Gastrocnemius medialis (tissue), 4 donors: ENCODE measurements around the gene SLC12A6. TPM values are rescaled to one million over a fixed set of nuclear protein-coding genes. Genes with fewer than 3 reads are reported as not detected.

Experiments used
- ATAC-seq, 2 donors: fragments of 150-250 bp; one replicate each; pipeline ENCODE4 v1.9.1; 2016
- DNase-seq, 2 donors: peaks; one replicate each; pipeline ENCODE4 v3.0.0-alpha.2; 2019
- H3K27ac ChIP-seq, 4 donors: fragments of 200-600 bp; sonication (generic); 1 replicate in 1 of 4; 2 replicates in 3 of 4; pipeline ENCODE4 v1.5.1; 2016 to 2018; ENCODE audit warnings: mild to moderate bottlenecking in 2 of 4, moderate library complexity in 1 of 4
- H3K27me3 ChIP-seq, 3 donors: fragments of 200-600 bp; sonication (generic) in 2 of 3; 1 replicate in 1 of 3; 2 replicates in 2 of 3; pipeline versions ENCODE4 v1.5.1 to v1.6.0; 2016 to 2019; ENCODE audit warnings: mild to moderate bottlenecking in 1 of 3, moderate library complexity in 1 of 3
- H3K36me3 ChIP-seq, 2 donors: fragments of 200-600 bp; sonication (generic) in 1 of 2; one replicate each; pipeline ENCODE4 v1.5.1; 2017 to 2018
- H3K4me1 ChIP-seq, 2 donors: fragments of 200-600 bp; sonication (generic) in 1 of 2; one replicate each; pipeline ENCODE4 v1.5.1; 2016 to 2017; ENCODE audit warnings: mild to moderate bottlenecking in 2 of 2
- H3K4me3 ChIP-seq, 4 donors: fragments of 200-600 bp; sonication (generic) in 3 of 4; 1 replicate in 1 of 4; 2 replicates in 3 of 4; pipeline ENCODE4 v1.5.1; 2016 to 2019; ENCODE audit warnings: mild to moderate bottlenecking in 2 of 4
- H3K9me3 ChIP-seq, 3 donors: fragments of 200-600 bp; sonication (generic) in 2 of 3; 1 replicate in 1 of 3; 2 replicates in 2 of 3; pipeline ENCODE4 v1.5.1; 2016 to 2019
- POLR2A ChIP-seq, 2 donors: fragments of 450-650 bp; IDR thresholded peaks; one replicate each; pipeline ENCODE4 v1.6.1; 2017; ENCODE audit warnings: antibody characterized with exemption in 2 of 2, mild to moderate bottlenecking in 2 of 2, moderate library complexity in 2 of 2
- in situ Hi-C, 4 donors: fragments of 200-750 bp; cut with MboI; loops; one replicate each; pipeline versions ENCODE4 v1.15.0 to v1.8.0; 2017; ENCODE audit warnings: low sequenced_read_pairs in 4 of 4
- intact Hi-C: fragments of 100-400 bp; cut with DNase I; formaldehyde crosslinking; loops from one replicate; pipeline ENCODE4 v1.15.1; 2023; ENCODE audit warnings: low total_unique reads
- total RNA-seq, 4 donors: library from RNA; depleted of rRNA; stranded (reverse); fragments of >200 nt; gene quantifications; one replicate each; pipeline versions ENCODE4 v1.1.0 to v1.2.3, GENCODE V29; 2016
- TF ChIP-seq, protein P1 (sequence below), 5 experiments: fragments of 450-650 bp in 3 of 5; fragments of 200-600 bp in 2 of 5; sonication (generic) in 2 of 5; IDR thresholded peaks in 4 of 5; conservative IDR thresholded peaks in 1 of 5; 1 replicate in 4 of 5; 2 replicates in 1 of 5; pipeline ENCODE4 v1.5.1; 2016 to 2019; ENCODE audit warnings: antibody characterized with exemption in 5 of 5, mild to moderate bottlenecking in 3 of 5, moderate library complexity in 3 of 5

Gene SLC12A6
- total RNA-seq, 4 donors from 2014 or later = 17.3 to 25.4 (median 19.5) TPM

DNA sequence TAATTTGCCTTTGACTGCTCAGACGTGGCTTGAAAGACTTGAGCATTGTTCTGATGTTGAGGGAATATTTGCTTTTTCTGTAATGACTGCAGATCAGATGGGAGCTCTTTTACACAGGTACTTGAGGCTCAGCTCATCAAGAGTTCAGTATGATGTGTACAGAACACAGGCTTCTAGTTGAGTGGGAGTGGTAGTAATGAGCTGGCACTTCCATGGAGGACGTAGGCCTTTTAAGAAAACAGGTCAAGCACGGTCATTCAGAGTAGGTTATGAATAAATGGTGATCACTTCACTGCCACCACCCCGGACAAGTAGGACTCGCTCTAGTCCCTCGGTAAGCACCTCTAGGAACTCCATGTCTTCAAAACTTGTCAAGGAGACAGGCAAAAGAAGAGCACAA lies 104.0 kb downstream of the SLC12A6 start:
- DNase-seq (no peak), ATAC-seq (no peak)
- Histone ChIP-seq H3K4me1 (no peaks in the 10 kb centered on the region), H3K36me3 (peaks cover 0 to 77% of the 10 kb centered on the region in 2 donors), H3K27me3 (no peaks in the 10 kb centered on the region), H3K4me3 (no peak overlapping the region), H3K27ac (no peak overlapping the region), H3K9me3 (no peaks in the 10 kb centered on the region)
- in situ Hi-C loops (loop anchor here in 2 of 4 donors (10.0 to 25.0 kb wide), 3 partner anchors 111 to 754 kb away; partner anchors contain the start of genes LPCAT4 (in 1 of the 2), NOP10 (in 1 of the 2), NUTM1 (in 1 of the 2) and ZNF770 (in 1 of the 2)), intact Hi-C loops (no loop called here)
- TF ChIP-seq, protein P1, sequence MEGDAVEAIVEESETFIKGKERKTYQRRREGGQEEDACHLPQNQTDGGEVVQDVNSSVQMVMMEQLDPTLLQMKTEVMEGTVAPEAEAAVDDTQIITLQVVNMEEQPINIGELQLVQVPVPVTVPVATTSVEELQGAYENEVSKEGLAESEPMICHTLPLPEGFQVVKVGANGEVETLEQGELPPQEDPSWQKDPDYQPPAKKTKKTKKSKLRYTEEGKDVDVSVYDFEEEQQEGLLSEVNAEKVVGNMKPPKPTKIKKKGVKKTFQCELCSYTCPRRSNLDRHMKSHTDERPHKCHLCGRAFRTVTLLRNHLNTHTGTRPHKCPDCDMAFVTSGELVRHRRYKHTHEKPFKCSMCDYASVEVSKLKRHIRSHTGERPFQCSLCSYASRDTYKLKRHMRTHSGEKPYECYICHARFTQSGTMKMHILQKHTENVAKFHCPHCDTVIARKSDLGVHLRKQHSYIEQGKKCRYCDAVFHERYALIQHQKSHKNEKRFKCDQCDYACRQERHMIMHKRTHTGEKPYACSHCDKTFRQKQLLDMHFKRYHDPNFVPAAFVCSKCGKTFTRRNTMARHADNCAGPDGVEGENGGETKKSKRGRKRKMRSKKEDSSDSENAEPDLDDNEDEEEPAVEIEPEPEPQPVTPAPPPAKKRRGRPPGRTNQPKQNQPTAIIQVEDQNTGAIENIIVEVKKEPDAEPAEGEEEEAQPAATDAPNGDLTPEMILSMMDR (IDR thresholded peaks at IDR 0.05 in 4 of 5, conservative IDR thresholded peaks at IDR 0.05 in 1 of 5) = no peak
- no peak for TF ChIP-seq POLR2A (IDR thresholded peaks at IDR 0.05)

DNA sequence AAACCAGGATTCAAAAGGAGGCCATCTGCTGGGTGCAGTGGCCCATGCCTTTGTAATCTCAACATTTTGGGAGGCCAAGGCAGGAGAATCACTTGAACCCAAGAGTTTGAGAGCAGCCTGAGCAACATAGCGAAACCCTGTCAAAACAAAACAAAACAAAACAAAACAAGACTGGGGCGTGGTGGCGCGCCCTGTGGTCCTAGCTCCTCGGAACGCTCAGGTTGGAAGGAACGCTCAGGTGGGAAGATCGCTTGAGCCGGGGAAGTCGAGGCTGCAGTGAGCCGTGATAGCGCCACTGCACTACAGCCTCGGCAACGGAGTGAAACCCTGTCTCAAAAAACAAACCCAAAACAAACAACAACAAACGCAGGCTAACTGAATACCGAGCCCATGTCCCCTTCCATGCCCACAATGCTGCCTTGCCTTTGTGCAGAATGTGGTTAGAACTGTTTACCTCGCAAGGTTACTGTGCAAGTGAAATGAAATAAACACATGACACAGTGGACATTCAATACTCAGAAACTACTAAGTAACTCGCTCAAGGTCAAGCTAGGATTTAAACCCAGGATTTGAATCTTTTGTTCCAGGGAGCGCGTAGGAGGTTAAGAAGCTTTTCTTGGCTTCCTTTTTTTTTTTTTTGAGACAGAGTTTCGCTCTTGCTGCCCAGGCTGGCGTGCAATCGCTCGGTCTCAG lies 113.5 kb downstream of the SLC12A6 start:
- H3K36me3 ChIP-seq = peaks cover 0 to 25% of the 10 kb centered on the region in 2 donors
- in situ Hi-C loops = loop anchor here in 3 of 4 donors (5.0 to 25.0 kb wide), 3 partner anchors 119 to 763 kb away; partner anchors contain the start of genes EMC7 (in 2 of the 3), PGBD4 (in 2 of the 3) and ZNF770 (in 1 of the 3)
- ATAC-seq (peak; percentile 34 to 45), DNase-seq (no peak)
- H3K27me3 ChIP-seq = no peaks in the 10 kb centered on the region
- peaks cover 14 to 15% of the 10 kb centered on the region in 2 donors for H3K4me1 ChIP-seq
- no peaks in the 10 kb centered on the region for H3K9me3 ChIP-seq
- peak overlapping the region; percentile 83 to 96 (median 87) for H3K27ac ChIP-seq
- TF ChIP-seq, protein P1 (IDR thresholded peaks at IDR 0.05 in 4 of 5, conservative IDR thresholded peaks at IDR 0.05 in 1 of 5) = no peak
- no peak for TF ChIP-seq POLR2A (IDR thresholded peaks at IDR 0.05)
- intact Hi-C loops = loop anchor here (1.0 kb wide), 1 partner anchor 14 kb away; the partner anchor contains the start of gene KATNBL1
- peak overlapping the region; percentile 75 to 93 (median 86) for H3K4me3 ChIP-seq

DNA sequence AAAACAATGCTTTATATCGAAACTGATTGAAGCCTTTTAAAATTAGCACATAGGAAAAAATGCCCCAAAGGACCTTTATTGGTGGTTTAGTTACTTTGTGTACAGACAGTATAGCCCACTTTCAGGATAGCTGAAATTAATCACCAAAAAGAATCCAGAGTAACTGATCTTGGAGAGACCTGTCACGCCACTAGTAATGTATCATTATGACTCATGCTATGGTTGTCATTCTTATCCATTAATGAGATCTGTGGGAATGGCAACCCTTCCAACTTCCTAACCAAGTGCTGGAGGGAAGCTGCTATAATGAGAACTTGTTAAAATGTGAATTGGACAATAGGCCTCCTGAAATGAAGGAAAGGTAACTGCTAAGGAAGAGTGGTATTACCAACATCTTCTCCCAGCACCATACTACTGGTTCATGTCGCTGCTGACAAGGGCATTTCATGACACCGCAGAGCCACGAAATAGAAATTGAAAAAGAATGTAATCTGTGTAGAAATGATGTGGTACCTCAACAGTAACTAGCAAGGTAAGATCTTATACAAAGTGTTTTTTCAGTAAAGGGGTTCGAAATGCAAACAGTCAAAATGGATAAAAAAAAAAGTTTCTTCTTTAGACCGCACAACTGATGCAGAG lies 119.9 kb downstream of the SLC12A6 start:
- no peak for ATAC-seq
- in situ Hi-C loops = loop anchor here (5.0 to 25.0 kb wide), 3 partner anchors 153 to 770 kb away; partner anchors contain the start of gene ZNF770 (in 1 of the 4)
- TF ChIP-seq POLR2A (IDR thresholded peaks at IDR 0.05) = no peak
- TF ChIP-seq, protein P1 (IDR thresholded peaks at IDR 0.05 in 4 of 5, conservative IDR thresholded peaks at IDR 0.05 in 1 of 5) = no peak
- no peak overlapping the region for H3K27ac ChIP-seq
- DNase-seq = no peak
- H3K4me3 ChIP-seq = no peak overlapping the region
- H3K4me1 ChIP-seq = no peaks in the 10 kb centered on the region
- intact Hi-C loops = no loop called here
- H3K9me3 ChIP-seq = no peaks in the 10 kb centered on the region
- no peaks in the 10 kb centered on the region for H3K36me3 ChIP-seq
- H3K27me3 ChIP-seq = no peaks in the 10 kb centered on the region

GRCh38 chr15:34216527-34217270 lies 120.9 kb downstream of the SLC12A6 start:
- ATAC-seq = no peak
- H3K27ac ChIP-seq = no peak overlapping the region
- no peak overlapping the region for H3K4me3 ChIP-seq
- no peaks in the 10 kb centered on the region for H3K4me1 ChIP-seq
- no peaks in the 10 kb centered on the region for H3K27me3 ChIP-seq
- in situ Hi-C loops (loop anchor here (5.0 to 25.0 kb wide), 3 partner anchors 152 to 771 kb away; partner anchors contain the start of gene ZNF770 (in 1 of the 4)), intact Hi-C loops (no loop called here)
- H3K9me3 ChIP-seq = no peaks in the 10 kb centered on the region
- no peaks in the 10 kb centered on the region for H3K36me3 ChIP-seq
- no peak for DNase-seq
- TF ChIP-seq POLR2A (IDR thresholded peaks at IDR 0.05) = no peak
- TF ChIP-seq, protein P1 (IDR thresholded peaks at IDR 0.05 in 4 of 5, conservative IDR thresholded peaks at IDR 0.05 in 1 of 5) = no peak
